Activated CD4-positive, alpha-beta T cell treated with anti-CD3 and anti-CD28 coated beads for 36 hours (primary cell): ENCODE measurements around the gene ARVCF. TPM values are rescaled to one million over a fixed set of nuclear protein-coding genes. Genes with fewer than 3 reads are reported as not detected.

Source experiments
- ATAC-seq: fragments of 200-7000 bp; cut with Tn5 transposase; one replicate; pipeline ENCODE4 v1.10.0; 2021; ENCODE audit warnings: mild to moderate bottlenecking, moderate library complexity
- CTCF ChIA-PET: fragments of 350-600 bp; sonication (Branson Sonifier 250); formaldehyde crosslinking; loops from one replicate; lab custom pipeline; 2021; ENCODE audit warnings: antibody characterized with exemption; lab: Charles Lee
- POLR2A ChIA-PET: fragments of 350-600 bp; sonication (Branson Sonifier 250); formaldehyde crosslinking; loops from one replicate; lab custom pipeline; 2021; ENCODE audit warnings: antibody characterized with exemption, inconsistent platforms; lab: Charles Lee
- DNase-seq: peaks from one replicate; pipeline ENCODE4 v3.0.0-alpha.2; 2020
- H3K27ac Mint-ChIP-seq: one replicate; pipeline ENCODE4 v1.8.0; 2021; ENCODE audit warnings: mixed read lengths
- H3K27me3 Mint-ChIP-seq: one replicate; pipeline ENCODE4 v1.8.0; 2021; ENCODE audit warnings: mixed read lengths
- H3K36me3 Mint-ChIP-seq: one replicate; pipeline ENCODE4 v1.8.0; 2021; ENCODE audit warnings: low read depth, mixed read lengths
- H3K4me1 Mint-ChIP-seq: one replicate; pipeline ENCODE4 v1.8.0; 2021; ENCODE audit warnings: mixed read lengths
- H3K4me3 Mint-ChIP-seq: one replicate; pipeline ENCODE4 v1.8.0; 2021; ENCODE audit warnings: mild to moderate bottlenecking, moderate library complexity, mixed read lengths
- H3K9me3 Mint-ChIP-seq: one replicate; pipeline ENCODE4 v1.8.0; 2021; ENCODE audit warnings: low read depth, mixed read lengths
- intact Hi-C, 2 experiments: fragments of 100-400 bp; cut with DNase I in 1 of 2; cut with micrococcal nuclease in 1 of 2; formaldehyde crosslinking; loops; one replicate each; pipeline versions ENCODE4 v1.14.2 to v1.15.1; 2022 to 2024; cut with DNase I, micrococcal nuclease
- total RNA-seq, 2 experiments: library from RNA; stranded (reverse); gene quantifications; one replicate each; pipeline ENCODE4 v1.2.3, GENCODE V29; 2021

The ARVCF gene
- total RNA-seq, 2 experiments from 2014 or later = 1.3 to 2.1 TPM

- Mint-ChIP-seq H3K36me3 (no peaks in the 10 kb centered on the region), H3K4me3 (no peak overlapping the region), H3K27ac (peak overlapping the region; percentile 11), H3K27me3 (peaks cover 6% of the 10 kb centered on the region), H3K4me1 (peaks cover 2% of the 10 kb centered on the region), H3K9me3 (no peaks in the 10 kb centered on the region)
- ATAC-seq (no peak), DNase-seq (no peak)
- ChIA-PET POLR2A (no interaction called here), CTCF (interaction anchor here (0.6 to 2.7 kb wide), 3 partner anchors 40 to 267 kb away, joined by 3 to 14 read pairs (median 3); no protein-coding TSS in a partner anchor)
- intact Hi-C loops = no loop called here
These were observed 4.5 kb downstream of the ARVCF start for GRCh38 chr22:20011993-20012740.

GRCh38 chr22:20011123-20011992 is 5.3 kb downstream of the ARVCF start:
- no peak overlapping the region for H3K27ac Mint-ChIP-seq
- intact Hi-C loops = no loop called here
- H3K4me3 Mint-ChIP-seq = no peak overlapping the region
- H3K27me3 Mint-ChIP-seq = peaks cover 6% of the 10 kb centered on the region
- no peaks in the 10 kb centered on the region for H3K9me3 Mint-ChIP-seq
- ATAC-seq (no peak), DNase-seq (no peak)
- H3K4me1 Mint-ChIP-seq = no peaks in the 10 kb centered on the region
- no peaks in the 10 kb centered on the region for H3K36me3 Mint-ChIP-seq
- POLR2A ChIA-PET = interaction anchor here (0.6 kb wide), 1 partner anchor 90 kb away, joined by 8 read pairs; no protein-coding TSS in a partner anchor
- CTCF ChIA-PET = interaction anchor here (0.6 to 0.8 kb wide), 3 partner anchors 39 to 144 kb away, joined by 3 to 5 read pairs (median 3); no protein-coding TSS in a partner anchor

GRCh38 chr22:20010307-20011122 is 6.1 kb downstream of the ARVCF start:
- Mint-ChIP-seq H3K27ac (no peak overlapping the region), H3K4me3 (no peak overlapping the region), H3K4me1 (no peaks in the 10 kb centered on the region), H3K9me3 (no peaks in the 10 kb centered on the region), H3K27me3 (peaks cover 6% of the 10 kb centered on the region), H3K36me3 (no peaks in the 10 kb centered on the region)
- DNase-seq = no peak
- intact Hi-C loops = no loop called here
- ChIA-PET CTCF (no interaction called here), POLR2A (no interaction called here)
- ATAC-seq = no peak

- intact Hi-C loops = no loop called here
- Mint-ChIP-seq H3K4me3 (no peak overlapping the region), H3K27me3 (no peaks in the 10 kb centered on the region), H3K36me3 (no peaks in the 10 kb centered on the region), H3K4me1 (no peaks in the 10 kb centered on the region), H3K27ac (no peak overlapping the region), H3K9me3 (no peaks in the 10 kb centered on the region)
- ATAC-seq (no peak), DNase-seq (no peak)
- ChIA-PET CTCF (no interaction called here), POLR2A (no interaction called here)
These were observed 6.9 kb downstream of the ARVCF start for GRCh38 chr22:20009582-20010306.

- Mint-ChIP-seq H3K4me1 (no peaks in the 10 kb centered on the region), H3K27ac (no peak overlapping the region), H3K36me3 (no peaks in the 10 kb centered on the region), H3K27me3 (no peaks in the 10 kb centered on the region), H3K9me3 (peaks cover 3% of the 10 kb centered on the region), H3K4me3 (no peak overlapping the region)
- ATAC-seq (no peak), DNase-seq (no peak)
- CTCF ChIA-PET = no interaction called here
- POLR2A ChIA-PET = no interaction called here
- intact Hi-C loops = no loop called here
These were observed 7.6 kb downstream of the ARVCF start for GRCh38 chr22:20009018-20009491.

GRCh38 chr22:20008221-20008995 is 8.2 kb downstream of the ARVCF start:
- Mint-ChIP-seq H3K4me3 (no peak overlapping the region), H3K9me3 (peaks cover 8% of the 10 kb centered on the region), H3K27ac (no peak overlapping the region), H3K4me1 (no peaks in the 10 kb centered on the region), H3K36me3 (peaks cover under 1% of the 10 kb centered on the region), H3K27me3 (no peaks in the 10 kb centered on the region)
- no peak for ATAC-seq
- POLR2A ChIA-PET = no interaction called here
- CTCF ChIA-PET = no interaction called here
- intact Hi-C loops = no loop called here
- no peak for DNase-seq

- DNase-seq = no peak
- H3K27ac Mint-ChIP-seq = no peak overlapping the region
- no peak for ATAC-seq
- POLR2A ChIA-PET = no interaction called here
- peaks cover 3% of the 10 kb centered on the region for H3K36me3 Mint-ChIP-seq
- CTCF ChIA-PET = interaction anchor here (0.7 kb wide), 1 partner anchor 154 kb away, joined by 3 read pairs; no protein-coding TSS in a partner anchor
- no peaks in the 10 kb centered on the region for H3K27me3 Mint-ChIP-seq
- H3K4me3 Mint-ChIP-seq = no peak overlapping the region
- H3K4me1 Mint-ChIP-seq = no peaks in the 10 kb centered on the region
- peaks cover 16% of the 10 kb centered on the region for H3K9me3 Mint-ChIP-seq
- intact Hi-C loops = no loop called here
These were observed 12.2 kb downstream of the ARVCF start for GRCh38 chr22:20004464-20004863.

GRCh38 chr22:20003304-20003703 is 13.3 kb downstream of the ARVCF start:
- Mint-ChIP-seq H3K4me3 (no peak overlapping the region), H3K36me3 (peaks cover 3% of the 10 kb centered on the region), H3K4me1 (no peaks in the 10 kb centered on the region), H3K27me3 (no peaks in the 10 kb centered on the region), H3K9me3 (peaks cover 16% of the 10 kb centered on the region), H3K27ac (no peak overlapping the region)
- CTCF ChIA-PET = interaction anchor here (0.6 to 1.1 kb wide), 2 partner anchors 25 to 34 kb away, joined by 3 read pairs; no protein-coding TSS in a partner anchor
- DNase-seq = no peak
- intact Hi-C loops = no loop called here
- POLR2A ChIA-PET = no interaction called here
- no peak for ATAC-seq

GRCh38 chr22:20002636-20003035 is 14.0 kb downstream of the ARVCF start:
- CTCF ChIA-PET = interaction anchor here (1.2 kb wide), 1 partner anchor 11 kb away, joined by 4 read pairs; no protein-coding TSS in a partner anchor

GRCh38 chr22:20002128-20002527 is 14.5 kb downstream of the ARVCF start:
- no peaks in the 10 kb centered on the region for H3K27me3 Mint-ChIP-seq
- no peak overlapping the region for H3K27ac Mint-ChIP-seq
- ChIA-PET CTCF (interaction anchor here (1.2 kb wide), 1 partner anchor 11 kb away, joined by 4 read pairs; no protein-coding TSS in a partner anchor), POLR2A (no interaction called here)
- DNase-seq = no peak
- intact Hi-C loops = no loop called here
- no peak for ATAC-seq
- H3K4me1 Mint-ChIP-seq = no peaks in the 10 kb centered on the region
- H3K9me3 Mint-ChIP-seq = peaks cover 16% of the 10 kb centered on the region
- H3K36me3 Mint-ChIP-seq = peaks cover 3% of the 10 kb centered on the region
- H3K4me3 Mint-ChIP-seq = no peak overlapping the region

More at GRCh38 chr22:20002636-20003035, 14.0 kb downstream of the ARVCF start:
- Mint-ChIP-seq H3K27me3 (no peaks in the 10 kb centered on the region), H3K4me3 (no peak overlapping the region), H3K36me3 (peaks cover 3% of the 10 kb centered on the region), H3K4me1 (no peaks in the 10 kb centered on the region), H3K9me3 (peaks cover 16% of the 10 kb centered on the region), H3K27ac (no peak overlapping the region)
- intact Hi-C loops = no loop called here
- POLR2A ChIA-PET = no interaction called here
- no peak for ATAC-seq
- no peak for DNase-seq
